Measurements from ENCODE around the gene CRYGB.

DNA sequence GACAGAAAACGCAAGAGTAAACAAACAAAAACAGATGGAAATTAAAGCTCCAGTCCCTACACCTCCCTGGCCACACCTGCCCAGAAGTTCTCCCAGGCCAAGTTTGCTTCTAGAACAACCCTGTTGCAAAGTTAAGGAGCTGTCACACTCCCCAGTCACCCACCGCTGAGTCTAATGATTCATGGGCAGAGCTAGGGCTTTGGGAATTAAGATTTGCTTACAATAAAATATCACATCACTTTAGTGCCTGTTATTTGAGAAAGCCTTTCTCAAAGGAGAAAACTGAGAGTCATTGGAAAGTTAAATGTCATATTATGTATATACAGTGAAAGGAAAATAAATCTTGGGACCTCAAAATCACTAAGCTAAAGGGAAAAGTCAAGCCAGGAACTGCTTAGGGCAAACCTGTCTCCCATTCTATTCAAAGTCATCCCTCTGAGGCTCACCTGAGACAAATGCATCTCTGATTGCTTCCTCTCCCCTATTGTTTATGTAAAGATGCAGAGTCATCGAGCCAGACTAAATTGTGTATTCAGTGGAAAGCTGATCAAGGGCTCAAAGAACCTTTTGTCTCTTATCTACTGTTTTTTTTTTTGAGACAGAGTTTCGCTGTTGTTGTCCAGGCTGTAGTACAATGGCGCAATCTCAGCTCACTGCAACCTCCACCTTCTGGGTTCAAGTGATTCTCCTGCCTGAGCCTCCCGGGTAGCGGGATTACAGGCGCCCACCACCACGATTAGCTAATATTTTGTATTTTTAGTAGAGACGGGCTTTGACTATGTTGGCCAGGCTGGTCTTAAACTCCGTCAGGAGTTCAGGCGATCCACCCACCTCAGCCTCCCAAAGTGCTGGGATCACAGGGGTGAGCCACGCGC lies 2.8 kb downstream of the CRYGB start:
- TF ChIP-seq, protein P1, sequence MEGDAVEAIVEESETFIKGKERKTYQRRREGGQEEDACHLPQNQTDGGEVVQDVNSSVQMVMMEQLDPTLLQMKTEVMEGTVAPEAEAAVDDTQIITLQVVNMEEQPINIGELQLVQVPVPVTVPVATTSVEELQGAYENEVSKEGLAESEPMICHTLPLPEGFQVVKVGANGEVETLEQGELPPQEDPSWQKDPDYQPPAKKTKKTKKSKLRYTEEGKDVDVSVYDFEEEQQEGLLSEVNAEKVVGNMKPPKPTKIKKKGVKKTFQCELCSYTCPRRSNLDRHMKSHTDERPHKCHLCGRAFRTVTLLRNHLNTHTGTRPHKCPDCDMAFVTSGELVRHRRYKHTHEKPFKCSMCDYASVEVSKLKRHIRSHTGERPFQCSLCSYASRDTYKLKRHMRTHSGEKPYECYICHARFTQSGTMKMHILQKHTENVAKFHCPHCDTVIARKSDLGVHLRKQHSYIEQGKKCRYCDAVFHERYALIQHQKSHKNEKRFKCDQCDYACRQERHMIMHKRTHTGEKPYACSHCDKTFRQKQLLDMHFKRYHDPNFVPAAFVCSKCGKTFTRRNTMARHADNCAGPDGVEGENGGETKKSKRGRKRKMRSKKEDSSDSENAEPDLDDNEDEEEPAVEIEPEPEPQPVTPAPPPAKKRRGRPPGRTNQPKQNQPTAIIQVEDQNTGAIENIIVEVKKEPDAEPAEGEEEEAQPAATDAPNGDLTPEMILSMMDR (IDR thresholded peaks at IDR 0.05) = no peak
- TF ChIP-seq RELA (CRISPR knock-in tag; IDR thresholded peaks at IDR 0.05; ENCODE audit: borderline replicate concordance) = no peak
- TF ChIP-seq, protein P2, sequence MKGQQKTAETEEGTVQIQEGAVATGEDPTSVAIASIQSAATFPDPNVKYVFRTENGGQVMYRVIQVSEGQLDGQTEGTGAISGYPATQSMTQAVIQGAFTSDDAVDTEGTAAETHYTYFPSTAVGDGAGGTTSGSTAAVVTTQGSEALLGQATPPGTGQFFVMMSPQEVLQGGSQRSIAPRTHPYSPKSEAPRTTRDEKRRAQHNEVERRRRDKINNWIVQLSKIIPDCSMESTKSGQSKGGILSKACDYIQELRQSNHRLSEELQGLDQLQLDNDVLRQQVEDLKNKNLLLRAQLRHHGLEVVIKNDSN (CRISPR knock-in tag; IDR thresholded peaks at IDR 0.05) = no peak
- TF ChIP-seq NFE2L1 (CRISPR knock-in tag; IDR thresholded peaks at IDR 0.05) = peak; percentile 52
- no peak for TF ChIP-seq CBFB (CRISPR knock-in tag; IDR thresholded peaks at IDR 0.05; ENCODE audit: low read depth)
- no peak for TF ChIP-seq ESRRA (CRISPR knock-in tag; IDR thresholded peaks at IDR 0.05; ENCODE audit: borderline replicate concordance)
- TF ChIP-seq ZNF138 (CRISPR knock-in tag; conservative IDR thresholded peaks at IDR 0.05) = no peak
- TF ChIP-seq TEAD4 (CRISPR knock-in tag; IDR thresholded peaks at IDR 0.05) = no peak
- no peak for TF ChIP-seq SP1 (CRISPR knock-in tag; conservative IDR thresholded peaks at IDR 0.05)
- no peak for TF ChIP-seq USF2 (CRISPR knock-in tag; IDR thresholded peaks at IDR 0.05)
- no peak for TF ChIP-seq ZMAT4 (CRISPR knock-in tag; IDR thresholded peaks at IDR 0.05)
- TF ChIP-seq TEAD1 (CRISPR knock-in tag; IDR thresholded peaks at IDR 0.05) = no peak
- no peak for TF ChIP-seq IRF1 (CRISPR knock-in tag; IDR thresholded peaks at IDR 0.05)
- TF ChIP-seq, protein P3, sequence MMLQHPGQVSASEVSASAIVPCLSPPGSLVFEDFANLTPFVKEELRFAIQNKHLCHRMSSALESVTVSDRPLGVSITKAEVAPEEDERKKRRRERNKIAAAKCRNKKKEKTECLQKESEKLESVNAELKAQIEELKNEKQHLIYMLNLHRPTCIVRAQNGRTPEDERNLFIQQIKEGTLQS (CRISPR knock-in tag; conservative IDR thresholded peaks at IDR 0.05) = no peak
